ENCODE measurements around the gene DOCK7. TPM values are rescaled to one million over a fixed set of nuclear protein-coding genes. Genes with fewer than 3 reads are reported as not detected.

DOCK7 gene
- total and polyA plus RNA-seq, 2 of the 13 experiments (the other 11 are each of a cell fraction or from before 2014, with no cell fraction given) = 45.7 to 67.2 TPM

GRCh38 chr1:62688687-62689085 is 500 bp upstream of the DOCK7 start:
- Histone ChIP-seq H3K4me1 (ENCODE audit: insufficient read depth, low read length) (peaks cover 68% of the 10 kb centered on the region), H3K9ac (ENCODE audit: insufficient read depth, low read depth, low read length) (peak overlapping the region; percentile 97), H3K27me3 (ENCODE audit: control insufficient read depth in 1 of 2, insufficient read depth in 2 of 2, low read length in 2 of 2) (peaks cover 0 to 5% of the 10 kb centered on the region in 2 experiments; a peak in 2 of 5 replicates), H3K9me3 (ENCODE audit: low read length) (no peaks in the 10 kb centered on the region), H3K36me3 (replicated peaks in 1 of 2; ENCODE audit: control insufficient read depth in 1 of 2, insufficient read depth in 2 of 2, low read length in 2 of 2) (peaks cover 0 to 3% of the 10 kb centered on the region in 2 experiments; a peak in 2 of 5 replicates), H2AFZ (ENCODE audit: low read length) (no peak overlapping the region), H3K79me2 (ENCODE audit: insufficient read depth, low read length) (peaks cover 79% of the 10 kb centered on the region), H3K27ac (ENCODE audit: extremely low read length, insufficient read depth, low read length) (peak overlapping the region; percentile 89), H4K20me1 (ENCODE audit: insufficient read depth, low read length) (peaks cover 3% of the 10 kb centered on the region), H3K4me2 (ENCODE audit: low read depth, low read length) (peak overlapping the region; percentile 74), H3K4me3 (replicated peaks in 1 of 3; ENCODE audit: insufficient read depth in 1 of 3, low read depth in 2 of 3, low read length in 3 of 3) (peak overlapping the region; percentile 75 to 100 (median 96))
- WGBS (ENCODE audit: low lambda C conversion rate) = 1% methylated on average over 10 of the region's 10 CpGs
- intact Hi-C loops (cut with micrococcal nuclease; ENCODE audit: unreplicated experiment) = loop anchor here (5.0 kb wide), 1 partner anchor 66 kb away; no protein-coding TSS in a partner anchor
- no TSS peak for BruUV-seq (replicated peaks)
- peak; percentile 4 for DNase-seq (ENCODE audit: low spot score)
- ATAC-seq = no peak
- FAIRE-seq = no peak
- in situ Hi-C loops (cut with HindIII; ENCODE audit: extremely low pct_ligation_motif_present, low pct_unique_long_range_greater_than_20kb) = loop anchor here (5.0 kb wide), 1 partner anchor 44 kb away; no protein-coding TSS in a partner anchor
- POLR2A ChIA-PET = interaction anchor here (1.3 to 4.8 kb wide), 7 partner anchors 21 to 253 kb away, joined by 3 to 55 read pairs (median 7); no protein-coding TSS in a partner anchor
- CTCF ChIA-PET (ENCODE audit: low intra/inter-chr PET ratio, low total read pairs) = no interaction called here
- TF ChIP-seq MLLT10 (CRISPR knock-in tag; IDR thresholded peaks at IDR 0.05) = 0 out of 2 replicates have a peak, but pooled peaks have one; percentile 2
- TF ChIP-seq ETV5 (CRISPR knock-in tag; IDR thresholded peaks at IDR 0.05; ENCODE audit: borderline replicate concordance) = no peak
- TF ChIP-seq, protein P1, sequence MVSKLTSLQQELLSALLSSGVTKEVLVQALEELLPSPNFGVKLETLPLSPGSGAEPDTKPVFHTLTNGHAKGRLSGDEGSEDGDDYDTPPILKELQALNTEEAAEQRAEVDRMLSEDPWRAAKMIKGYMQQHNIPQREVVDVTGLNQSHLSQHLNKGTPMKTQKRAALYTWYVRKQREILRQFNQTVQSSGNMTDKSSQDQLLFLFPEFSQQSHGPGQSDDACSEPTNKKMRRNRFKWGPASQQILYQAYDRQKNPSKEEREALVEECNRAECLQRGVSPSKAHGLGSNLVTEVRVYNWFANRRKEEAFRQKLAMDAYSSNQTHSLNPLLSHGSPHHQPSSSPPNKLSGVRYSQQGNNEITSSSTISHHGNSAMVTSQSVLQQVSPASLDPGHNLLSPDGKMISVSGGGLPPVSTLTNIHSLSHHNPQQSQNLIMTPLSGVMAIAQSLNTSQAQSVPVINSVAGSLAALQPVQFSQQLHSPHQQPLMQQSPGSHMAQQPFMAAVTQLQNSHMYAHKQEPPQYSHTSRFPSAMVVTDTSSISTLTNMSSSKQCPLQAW (CRISPR knock-in tag; IDR thresholded peaks at IDR 0.05) = 0 out of 2 replicates have a peak, but pooled peaks have one; percentile 5
- no peak for TF ChIP-seq SCMH1 (CRISPR knock-in tag; IDR thresholded peaks at IDR 0.05; ENCODE audit: borderline replicate concordance)
- TF ChIP-seq ZFP91 (CRISPR knock-in tag; IDR thresholded peaks at IDR 0.05; ENCODE audit: borderline replicate concordance) = 0 out of 2 replicates have a peak, but pooled peaks have one; percentile 9
- TF ChIP-seq, protein P2, sequence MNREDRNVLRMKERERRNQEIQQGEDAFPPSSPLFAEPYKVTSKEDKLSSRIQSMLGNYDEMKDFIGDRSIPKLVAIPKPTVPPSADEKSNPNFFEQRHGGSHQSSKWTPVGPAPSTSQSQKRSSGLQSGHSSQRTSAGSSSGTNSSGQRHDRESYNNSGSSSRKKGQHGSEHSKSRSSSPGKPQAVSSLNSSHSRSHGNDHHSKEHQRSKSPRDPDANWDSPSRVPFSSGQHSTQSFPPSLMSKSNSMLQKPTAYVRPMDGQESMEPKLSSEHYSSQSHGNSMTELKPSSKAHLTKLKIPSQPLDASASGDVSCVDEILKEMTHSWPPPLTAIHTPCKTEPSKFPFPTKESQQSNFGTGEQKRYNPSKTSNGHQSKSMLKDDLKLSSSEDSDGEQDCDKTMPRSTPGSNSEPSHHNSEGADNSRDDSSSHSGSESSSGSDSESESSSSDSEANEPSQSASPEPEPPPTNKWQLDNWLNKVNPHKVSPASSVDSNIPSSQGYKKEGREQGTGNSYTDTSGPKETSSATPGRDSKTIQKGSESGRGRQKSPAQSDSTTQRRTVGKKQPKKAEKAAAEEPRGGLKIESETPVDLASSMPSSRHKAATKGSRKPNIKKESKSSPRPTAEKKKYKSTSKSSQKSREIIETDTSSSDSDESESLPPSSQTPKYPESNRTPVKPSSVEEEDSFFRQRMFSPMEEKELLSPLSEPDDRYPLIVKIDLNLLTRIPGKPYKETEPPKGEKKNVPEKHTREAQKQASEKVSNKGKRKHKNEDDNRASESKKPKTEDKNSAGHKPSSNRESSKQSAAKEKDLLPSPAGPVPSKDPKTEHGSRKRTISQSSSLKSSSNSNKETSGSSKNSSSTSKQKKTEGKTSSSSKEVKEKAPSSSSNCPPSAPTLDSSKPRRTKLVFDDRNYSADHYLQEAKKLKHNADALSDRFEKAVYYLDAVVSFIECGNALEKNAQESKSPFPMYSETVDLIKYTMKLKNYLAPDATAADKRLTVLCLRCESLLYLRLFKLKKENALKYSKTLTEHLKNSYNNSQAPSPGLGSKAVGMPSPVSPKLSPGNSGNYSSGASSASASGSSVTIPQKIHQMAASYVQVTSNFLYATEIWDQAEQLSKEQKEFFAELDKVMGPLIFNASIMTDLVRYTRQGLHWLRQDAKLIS (CRISPR knock-in tag; IDR thresholded peaks at IDR 0.05) = 0 out of 2 replicates have a peak, but pooled peaks have one; percentile 30
- no peak for TF ChIP-seq ZNF816 (CRISPR knock-in tag; IDR thresholded peaks at IDR 0.05; ENCODE audit: borderline replicate concordance)
- TF ChIP-seq CSRNP2 (CRISPR knock-in tag; conservative IDR thresholded peaks at IDR 0.05; ENCODE audit: low read depth) = no peak
- TF ChIP-seq ZNF224 (CRISPR knock-in tag; IDR thresholded peaks at IDR 0.05) = no peak
- TF ChIP-seq ZFX (CRISPR knock-in tag; IDR thresholded peaks at IDR 0.05; ENCODE audit: low read depth) = no peak
- TF ChIP-seq USF2 (IDR thresholded peaks at IDR 0.05; ENCODE audit: low read depth, low read length) = no peak
- TF ChIP-seq USF2 (CRISPR knock-in tag; IDR thresholded peaks at IDR 0.05; ENCODE audit: borderline replicate concordance) = no peak

All from HepG2 (cell line).